IMR-90 (cell line): Measurements from ENCODE around the gene CCSER1. TPM values are rescaled to one million over a fixed set of nuclear protein-coding genes. Genes with fewer than 3 reads are reported as not detected.

Experiments
- ATAC-seq: fragments of 200-7000 bp; cut with Tn5 transposase; 2 replicates; pipeline ENCODE4 v1.9.1; 2020; ENCODE audit warnings: low read depth, mild to moderate bottlenecking, moderate library complexity
- BruUV-seq: library from RNA; stranded (reverse); fragments of 400-500 nt; replicated peaks from 2 replicates; lab custom pipeline; 2021; lab: Mats Ljungman, UMichigan
- CTCF ChIA-PET: fragments of 300-600 bp; formaldehyde crosslinking; extraction: SDS; loops from one replicate; lab custom pipeline; 2021; ENCODE audit warnings: antibody characterized with exemption; lab: Yijun Ruan, JAX
- POLR2A ChIA-PET: fragments of 300-600 bp; sonication (Branson Sonifier 250); formaldehyde crosslinking; loops from one replicate; lab custom pipeline; 2022; ENCODE audit warnings: antibody characterized with exemption; ENCODE audit not compliant: unreplicated experiment; lab: Charles Lee
- DNase-seq: peaks from one replicate; pipeline ENCODE4 v3.0.0; 2013
- H2AFZ ChIP-seq: replicated peaks from 2 replicates; pipeline ENCODE3; 2013; ENCODE audit warnings: low read length, mild to moderate bottlenecking; ENCODE audit not compliant: poor library complexity
- H2AK5ac ChIP-seq: 2 replicates; pipeline ENCODE4 v1.6.1; 2013; ENCODE audit warnings: low read depth, low read length, inconsistent platforms
- H2AK9ac ChIP-seq: replicated peaks from 2 replicates; pipeline ENCODE3; 2013; ENCODE audit warnings: mild to moderate bottlenecking, low read depth, low read length, moderate library complexity; ENCODE audit not compliant: poor library complexity
- H2BK120ac ChIP-seq: 2 replicates; pipeline ENCODE4 v1.6.1; 2013; ENCODE audit warnings: low read depth, low read length, inconsistent platforms
- H2BK15ac ChIP-seq: 3 replicates; pipeline ENCODE4 v1.6.1; 2013; ENCODE audit warnings: low read depth, low read length, inconsistent platforms
- H2BK20ac ChIP-seq: 2 replicates; pipeline ENCODE4 v1.6.1; 2013; ENCODE audit warnings: low read depth, mild to moderate bottlenecking, inconsistent platforms, low read length, moderate library complexity
- H2BK5ac ChIP-seq: 2 replicates; pipeline ENCODE4 v1.6.1; 2013; ENCODE audit warnings: mild to moderate bottlenecking, low read depth, low read length, inconsistent platforms; ENCODE audit not compliant: poor library complexity, severe bottlenecking
- H3K14ac ChIP-seq: replicated peaks from 2 replicates; pipeline ENCODE4 v1.6.1; 2013; ENCODE audit warnings: low read depth, low read length, inconsistent platforms
- H3K18ac ChIP-seq: 2 replicates; pipeline ENCODE4 v1.6.1; 2013; ENCODE audit warnings: low read depth, low read length, control low read depth
- H3K23ac ChIP-seq: 2 replicates; pipeline ENCODE4 v1.6.1; 2013; ENCODE audit warnings: low read depth, low read length, inconsistent platforms
- H3K27ac ChIP-seq: 2 replicates; pipeline ENCODE4 v1.5.1; 2013; ENCODE audit warnings: mild to moderate bottlenecking, control low read depth, low read length; ENCODE audit not compliant: insufficient read depth
- H3K27me3 ChIP-seq: 2 replicates; pipeline ENCODE4 v1.6.1; 2013; ENCODE audit warnings: low read length; ENCODE audit not compliant: control insufficient read depth, insufficient read depth
- H3K36me3 ChIP-seq: 2 replicates; pipeline ENCODE4 v1.6.1; 2013; ENCODE audit warnings: low read length, mixed read lengths; ENCODE audit not compliant: control insufficient read depth, insufficient read depth
- H3K4ac ChIP-seq: 2 replicates; pipeline ENCODE4 v1.6.1; 2013; ENCODE audit warnings: low read depth, low read length, inconsistent platforms
- H3K4me1 ChIP-seq: 2 replicates; pipeline ENCODE4 v1.6.1; 2013; ENCODE audit warnings: low read length, mixed read lengths; ENCODE audit not compliant: control insufficient read depth, insufficient read depth
- H3K4me2 ChIP-seq: 2 replicates; pipeline ENCODE4 v1.6.1; 2013; ENCODE audit warnings: low read depth, mild to moderate bottlenecking, control low read depth, low read length, moderate library complexity
- H3K4me3 ChIP-seq: 2 replicates; pipeline ENCODE4 v1.5.1; 2013; ENCODE audit warnings: low read depth, mild to moderate bottlenecking, control low read depth, low read length, moderate library complexity; ENCODE audit not compliant: insufficient read depth
- H3K56ac ChIP-seq: 2 replicates; pipeline ENCODE4 v1.6.1; 2013; ENCODE audit warnings: low read length, inconsistent platforms; ENCODE audit not compliant: insufficient read depth; ENCODE audit errors: extremely low read depth
- H3K79me1 ChIP-seq, 2 experiments: 2 replicates each; pipeline ENCODE4 v1.6.1; 2013; ENCODE audit warnings: low read length in 2 of 2, inconsistent platforms in 1 of 2, low read depth in 1 of 2
- H3K9ac ChIP-seq: 2 replicates; pipeline ENCODE4 v1.6.1; 2013; ENCODE audit warnings: low read depth, low read length, control low read depth
- H3K9me1 ChIP-seq: 2 replicates; pipeline ENCODE4 v1.6.1; 2013; ENCODE audit warnings: low read length, inconsistent platforms; ENCODE audit not compliant: insufficient read depth
- H3K9me3 ChIP-seq: 2 replicates; pipeline ENCODE4 v1.6.1; 2013; ENCODE audit warnings: low read length; ENCODE audit not compliant: control insufficient read depth, insufficient read depth
- H4K20me1 ChIP-seq: 2 replicates; pipeline ENCODE4 v1.6.1; 2013; ENCODE audit warnings: low read length, inconsistent platforms; ENCODE audit not compliant: insufficient read depth
- H4K5ac ChIP-seq: 2 replicates; pipeline ENCODE4 v1.6.1; 2013; ENCODE audit warnings: mild to moderate bottlenecking, low read depth, low read length, control low read depth
- H4K8ac ChIP-seq, 2 experiments: 2 replicates each; pipeline ENCODE4 v1.6.1; 2013; ENCODE audit warnings: low read depth in 2 of 2, low read length in 2 of 2, control low read depth in 1 of 2, inconsistent platforms in 1 of 2
- H4K91ac ChIP-seq: 2 replicates; pipeline ENCODE4 v1.6.1; 2013; ENCODE audit warnings: low read depth, low read length, inconsistent platforms; ENCODE audit not compliant: insufficient read depth
- BHLHE40 ChIP-seq: fragments of 150-350 bp; IDR thresholded peaks from 2 replicates; pipeline ENCODE4 v1.6.1; 2016; ENCODE audit warnings: mild to moderate bottlenecking, low read depth, low read length
- CEBPB ChIP-seq: IDR thresholded peaks from 2 replicates; pipeline ENCODE4 v1.6.1; 2012; ENCODE audit warnings: low read depth, low read length, improper control_type of control experiment
- CHD1 ChIP-seq: IDR thresholded peaks from 2 replicates; pipeline ENCODE4 v1.6.1; 2012; ENCODE audit warnings: low read depth, low read length, improper control_type of control experiment
- CTCF ChIP-seq: conservative IDR thresholded peaks from 2 replicates; pipeline ENCODE4 v1.5.1; 2012; ENCODE audit warnings: mild to moderate bottlenecking, low read depth, low read length, improper control_type of control experiment
- ELK1 ChIP-seq: fragments of 150-350 bp; IDR thresholded peaks from 2 replicates; pipeline ENCODE4 v1.6.1; 2016; ENCODE audit warnings: low read depth, mild to moderate bottlenecking, low read length, moderate library complexity, borderline replicate concordance
- FOS ChIP-seq: fragments of 150-350 bp; IDR thresholded peaks from 2 replicates; pipeline ENCODE4 v1.6.1; 2016; ENCODE audit warnings: low read depth, low read length
- MAFK ChIP-seq: IDR thresholded peaks from 2 replicates; pipeline ENCODE4 v1.6.1; 2012; ENCODE audit warnings: low read depth, low read length, improper control_type of control experiment
- MAZ ChIP-seq: IDR thresholded peaks from 2 replicates; pipeline ENCODE4 v1.6.1; 2012; ENCODE audit warnings: low read depth, mild to moderate bottlenecking, low read length, improper control_type of control experiment, moderate library complexity, borderline replicate concordance
- MXI1 ChIP-seq: IDR thresholded peaks from 2 replicates; pipeline ENCODE4 v1.6.1; 2012; ENCODE audit warnings: low read depth, mild to moderate bottlenecking, low read length, moderate library complexity, borderline replicate concordance
- NFE2L2 ChIP-seq: fragments of 150-350 bp; IDR thresholded peaks from 2 replicates; pipeline ENCODE4 v1.6.1; 2016; ENCODE audit warnings: low read depth, mild to moderate bottlenecking, low read length
- POLR2A ChIP-seq: IDR thresholded peaks from 2 replicates; pipeline ENCODE4 v1.6.1; 2012; ENCODE audit warnings: mild to moderate bottlenecking, low read depth, low read length
- RAD21 ChIP-seq: IDR thresholded peaks from 2 replicates; pipeline ENCODE4 v1.6.1; 2012; ENCODE audit warnings: low read length, improper control_type of control experiment
- RCOR1 ChIP-seq: IDR thresholded peaks from 2 replicates; pipeline ENCODE4 v1.6.1; 2012; ENCODE audit warnings: mild to moderate bottlenecking, low read length, improper control_type of control experiment; ENCODE audit not compliant: insufficient replicate concordance
- RFX5 ChIP-seq: IDR thresholded peaks from 2 replicates; pipeline ENCODE4 v1.8.0; 2012; ENCODE audit warnings: low read depth, mild to moderate bottlenecking, low read length, moderate library complexity
- SMC3 ChIP-seq: fragments of 150-350 bp; IDR thresholded peaks from 2 replicates; pipeline ENCODE4 v1.6.1; 2016; ENCODE audit warnings: low read depth, mild to moderate bottlenecking, antibody characterized with exemption, low read length, moderate library complexity
- USF2 ChIP-seq: fragments of 150-350 bp; IDR thresholded peaks from 2 replicates; pipeline ENCODE4 v1.6.1; 2017; ENCODE audit warnings: mild to moderate bottlenecking, antibody characterized with exemption, low read length, low read depth
- WGBS, 2 experiments: methylation state at CpG; one replicate each; pipeline versions ENCODE4 v1.1.5 to v1.1.7; 2013; ENCODE audit warnings: missing lambda C conversion rate in 2 of 2; ENCODE audit not compliant: insufficient read length in 1 of 2; ENCODE audit errors: extremely low coverage in 2 of 2; 5-methylcytosine and 5-hydroxymethylcytosine counted together
- dilution Hi-C: fragments of 300-500 bp; cut with HindIII; formaldehyde crosslinking; loops from one replicate; pipeline ENCODE4 v1.14.3; 2018; ENCODE audit warnings: low sequenced_read_pairs; ENCODE audit not compliant: unreplicated experiment
- in situ Hi-C: fragments of 300-500 bp; cut with MboI; formaldehyde crosslinking; loops from 3 replicates; pipeline ENCODE4 v1.14.3; 2019; ENCODE audit warnings: low sequenced_read_pairs, inconsistent platforms, mixed read lengths
- intact Hi-C: fragments of 100-400 bp; cut with micrococcal nuclease; formaldehyde crosslinking; loops from 2 replicates; pipeline ENCODE4 v1.10.0; 2022
- polyA plus RNA-seq, 3 experiments: library from polyadenylated mRNA; depleted of rRNA; stranded (reverse); fragments of >200 nt; gene quantifications; 2 replicates each; pipeline ENCODE4 v1.2.3, GENCODE V29; 2012; ENCODE audit warnings: low replicate concordance in 1 of 3
- total RNA-seq: library from RNA; depleted of rRNA; stranded (reverse); fragments of >200 nt; gene quantifications from 2 replicates; pipeline ENCODE4 v1.2.3, GENCODE V29; 2012

Gene CCSER1
- total and polyA plus RNA-seq, 2 of the 4 experiments (the other 2 are of a cell fraction), result not detected

GRCh38 chr4:90641861-90642599, 514.8 kb downstream of the CCSER1 start:
- H4K5ac ChIP-seq, result no peak overlapping the region
- no peak overlapping the region for H2AFZ ChIP-seq
- no peaks in the 10 kb centered on the region for H3K9me1 ChIP-seq
- TF ChIP-seq CTCF (no peak), POLR2A (no peak), RFX5 (no peak), RCOR1 (no peak), BHLHE40 (no peak), USF2 (no peak), NFE2L2 (no peak), SMC3 (no peak), ELK1 (no peak), MAZ (no peak), MXI1 (no peak), CEBPB (no peak), CHD1 (no peak), MAFK (no peak), RAD21 (no peak), FOS (no peak)
- ATAC-seq, result no peak
- H3K23ac ChIP-seq, result no peak overlapping the region
- BruUV-seq, result no TSS peak
- no peak overlapping the region for H2BK15ac ChIP-seq
- no peak overlapping the region for H2BK20ac ChIP-seq
- in situ Hi-C loops, result no loop called here
- no peak overlapping the region for H3K4me3 ChIP-seq
- no peak overlapping the region for H3K56ac ChIP-seq
- WGBS, 2 experiments, result no CpG with 5 or more reads among the region's 7 CpGs
- H3K18ac ChIP-seq, result no peak overlapping the region
- dilution Hi-C loops, result no loop called here
- no peak overlapping the region for H3K4me2 ChIP-seq
- H3K4me1 ChIP-seq, result no peaks in the 10 kb centered on the region
- DNase-seq, result no peak
- H4K8ac ChIP-seq, result no peak overlapping the region
- H2AK5ac ChIP-seq, result no peak overlapping the region
- H3K27ac ChIP-seq, result no peak overlapping the region
- H3K4ac ChIP-seq, result no peak overlapping the region
- H3K27me3 ChIP-seq, result no peaks in the 10 kb centered on the region
- H2AK9ac ChIP-seq, result no peak overlapping the region
- H2BK120ac ChIP-seq, result no peak overlapping the region
- intact Hi-C loops, result no loop called here
- ChIA-PET POLR2A (no interaction called here), CTCF (no interaction called here)
- H3K9me3 ChIP-seq, result no peaks in the 10 kb centered on the region
- no peaks in the 10 kb centered on the region for H4K20me1 ChIP-seq
- no peaks in the 10 kb centered on the region for H3K79me1 ChIP-seq
- no peak overlapping the region for H3K14ac ChIP-seq
- H3K9ac ChIP-seq, result no peak overlapping the region
- H4K91ac ChIP-seq, result no peak overlapping the region
- no peak overlapping the region for H2BK5ac ChIP-seq
- no peaks in the 10 kb centered on the region for H3K36me3 ChIP-seq
